NB4 (cell line): ENCODE data around the gene KRTAP10-2.

ENCODE experiments used
- POLR2A ChIP-seq: IDR thresholded peaks from 2 replicates; pipeline ENCODE4 v1.6.1; 2011; ENCODE audit warnings: mild to moderate bottlenecking; ENCODE audit not compliant: insufficient read length; ENCODE audit errors: extremely low read depth
- TF ChIP-seq, protein P1 (sequence below): IDR thresholded peaks from one replicate; pipeline ENCODE4 v1.5.1; 2012; ENCODE audit warnings: low read depth, low read length

DNA sequence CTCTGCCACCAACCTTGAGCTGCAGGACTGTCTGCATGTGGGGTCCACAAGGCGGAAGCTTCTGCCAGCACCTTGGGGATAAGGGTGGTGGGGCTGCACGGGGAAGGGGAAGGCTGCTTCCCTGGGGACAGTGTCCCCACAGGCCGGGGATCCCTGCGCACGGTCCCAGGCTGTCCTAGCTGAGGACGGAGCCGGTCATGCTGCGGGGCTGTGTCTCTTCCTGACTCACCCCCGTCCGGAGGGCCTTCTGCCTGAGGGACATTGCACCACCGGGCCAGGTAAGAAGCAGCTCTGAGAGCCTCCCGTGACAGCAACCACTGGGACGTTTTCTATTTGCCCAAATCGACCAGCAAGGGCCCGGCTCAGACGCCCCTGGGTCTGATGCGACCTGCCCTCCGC, 41.2 kb downstream of the KRTAP10-2 start:
- TF ChIP-seq, protein P1, sequence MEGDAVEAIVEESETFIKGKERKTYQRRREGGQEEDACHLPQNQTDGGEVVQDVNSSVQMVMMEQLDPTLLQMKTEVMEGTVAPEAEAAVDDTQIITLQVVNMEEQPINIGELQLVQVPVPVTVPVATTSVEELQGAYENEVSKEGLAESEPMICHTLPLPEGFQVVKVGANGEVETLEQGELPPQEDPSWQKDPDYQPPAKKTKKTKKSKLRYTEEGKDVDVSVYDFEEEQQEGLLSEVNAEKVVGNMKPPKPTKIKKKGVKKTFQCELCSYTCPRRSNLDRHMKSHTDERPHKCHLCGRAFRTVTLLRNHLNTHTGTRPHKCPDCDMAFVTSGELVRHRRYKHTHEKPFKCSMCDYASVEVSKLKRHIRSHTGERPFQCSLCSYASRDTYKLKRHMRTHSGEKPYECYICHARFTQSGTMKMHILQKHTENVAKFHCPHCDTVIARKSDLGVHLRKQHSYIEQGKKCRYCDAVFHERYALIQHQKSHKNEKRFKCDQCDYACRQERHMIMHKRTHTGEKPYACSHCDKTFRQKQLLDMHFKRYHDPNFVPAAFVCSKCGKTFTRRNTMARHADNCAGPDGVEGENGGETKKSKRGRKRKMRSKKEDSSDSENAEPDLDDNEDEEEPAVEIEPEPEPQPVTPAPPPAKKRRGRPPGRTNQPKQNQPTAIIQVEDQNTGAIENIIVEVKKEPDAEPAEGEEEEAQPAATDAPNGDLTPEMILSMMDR, result no peak
- no peak for TF ChIP-seq POLR2A
